Measurements from ENCODE around the gene DOCK4.

DNA sequence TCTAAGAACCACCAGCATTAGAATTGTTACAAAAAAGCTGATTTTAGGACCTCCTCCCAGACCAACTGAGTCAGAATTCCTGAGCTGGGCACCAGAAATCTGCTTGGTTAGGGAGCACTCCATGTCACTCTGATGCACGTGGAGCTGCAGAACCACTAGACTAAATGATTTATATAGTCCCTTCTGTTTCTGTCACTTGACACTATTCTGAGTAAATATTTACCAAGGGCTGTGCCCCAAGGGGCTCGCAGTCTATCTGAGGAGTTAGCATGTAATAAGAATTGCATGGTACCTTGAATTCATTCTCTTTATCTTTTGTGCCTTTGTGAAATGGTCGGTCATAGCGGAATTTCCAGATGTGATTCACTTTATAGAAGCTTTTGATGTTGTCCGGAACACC lies 447.9 kb downstream of the DOCK4 start:
- TF ChIP-seq, protein P1, sequence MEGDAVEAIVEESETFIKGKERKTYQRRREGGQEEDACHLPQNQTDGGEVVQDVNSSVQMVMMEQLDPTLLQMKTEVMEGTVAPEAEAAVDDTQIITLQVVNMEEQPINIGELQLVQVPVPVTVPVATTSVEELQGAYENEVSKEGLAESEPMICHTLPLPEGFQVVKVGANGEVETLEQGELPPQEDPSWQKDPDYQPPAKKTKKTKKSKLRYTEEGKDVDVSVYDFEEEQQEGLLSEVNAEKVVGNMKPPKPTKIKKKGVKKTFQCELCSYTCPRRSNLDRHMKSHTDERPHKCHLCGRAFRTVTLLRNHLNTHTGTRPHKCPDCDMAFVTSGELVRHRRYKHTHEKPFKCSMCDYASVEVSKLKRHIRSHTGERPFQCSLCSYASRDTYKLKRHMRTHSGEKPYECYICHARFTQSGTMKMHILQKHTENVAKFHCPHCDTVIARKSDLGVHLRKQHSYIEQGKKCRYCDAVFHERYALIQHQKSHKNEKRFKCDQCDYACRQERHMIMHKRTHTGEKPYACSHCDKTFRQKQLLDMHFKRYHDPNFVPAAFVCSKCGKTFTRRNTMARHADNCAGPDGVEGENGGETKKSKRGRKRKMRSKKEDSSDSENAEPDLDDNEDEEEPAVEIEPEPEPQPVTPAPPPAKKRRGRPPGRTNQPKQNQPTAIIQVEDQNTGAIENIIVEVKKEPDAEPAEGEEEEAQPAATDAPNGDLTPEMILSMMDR (IDR thresholded peaks at IDR 0.05; ENCODE audit: insufficient read depth, low read length, poor library complexity, severe bottlenecking): no peak
- TF ChIP-seq EZH2phosphoT487 (conservative IDR thresholded peaks at IDR 0.05; ENCODE audit: low read length): no peak
